ENCODE data around the gene ZFAND3.
"Not testable (repeated sequence)": the region's sequence is repeated elsewhere in the genome, so short reads cannot be mapped to it uniquely, and the experiment has no call there.

Gene ZFAND3

GRCh38 chr6:37866590-37867507 is 47.3 kb downstream of the ZFAND3 start:
- no peak for DNase-seq

DNA sequence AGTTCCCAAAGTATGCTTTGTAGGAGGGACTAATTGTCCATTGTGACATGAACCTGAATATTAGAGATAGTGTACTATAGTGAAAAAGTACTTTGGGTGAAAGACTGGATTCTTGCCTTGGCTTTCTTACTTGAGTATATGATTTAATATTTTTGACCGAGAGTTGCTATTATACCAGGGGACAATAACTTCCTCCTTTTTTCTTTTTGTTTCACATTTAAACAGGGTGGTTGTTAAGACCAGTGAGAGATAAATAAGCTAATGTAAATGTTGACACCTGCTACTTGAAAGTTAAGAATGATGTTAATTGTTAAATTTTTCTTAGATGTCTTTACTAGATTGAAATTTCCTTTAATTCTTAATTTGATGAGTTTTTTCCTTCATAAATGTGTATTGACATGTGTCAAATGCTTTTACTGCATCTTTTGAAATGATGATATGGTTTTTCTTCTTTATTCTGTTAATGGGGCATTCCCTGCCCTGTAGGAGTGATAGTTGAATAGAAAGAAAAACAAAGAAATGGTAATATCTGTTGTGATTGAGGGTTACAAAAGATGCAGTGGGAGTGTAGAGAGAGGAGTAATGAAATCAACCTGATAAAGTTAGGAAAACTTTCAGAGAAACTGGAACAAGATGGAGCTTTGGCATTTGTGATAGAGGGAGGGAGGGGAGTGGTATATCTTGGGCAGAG is 48.4 kb downstream of the ZFAND3 start:
- no peak for DNase-seq

DNA sequence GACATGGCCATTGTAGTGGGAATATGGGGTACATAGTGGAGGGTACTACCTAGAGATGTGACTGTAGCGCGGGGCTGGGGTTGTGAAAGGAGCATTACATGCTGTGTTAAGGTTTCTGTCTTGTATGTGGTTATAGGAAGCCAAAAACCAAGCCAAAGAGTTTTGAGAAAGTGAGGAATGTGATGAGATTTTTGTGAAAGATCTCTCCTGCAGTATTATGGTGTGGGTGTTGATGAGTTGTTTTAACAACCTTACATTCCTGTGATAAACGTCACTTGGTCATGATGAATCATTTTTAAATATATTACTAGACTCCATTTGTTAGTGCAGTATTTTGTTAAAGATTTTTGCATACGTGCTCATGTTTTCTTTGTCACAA is 48.9 kb downstream of the ZFAND3 start:
- peak; percentile 79 for DNase-seq

DNA sequence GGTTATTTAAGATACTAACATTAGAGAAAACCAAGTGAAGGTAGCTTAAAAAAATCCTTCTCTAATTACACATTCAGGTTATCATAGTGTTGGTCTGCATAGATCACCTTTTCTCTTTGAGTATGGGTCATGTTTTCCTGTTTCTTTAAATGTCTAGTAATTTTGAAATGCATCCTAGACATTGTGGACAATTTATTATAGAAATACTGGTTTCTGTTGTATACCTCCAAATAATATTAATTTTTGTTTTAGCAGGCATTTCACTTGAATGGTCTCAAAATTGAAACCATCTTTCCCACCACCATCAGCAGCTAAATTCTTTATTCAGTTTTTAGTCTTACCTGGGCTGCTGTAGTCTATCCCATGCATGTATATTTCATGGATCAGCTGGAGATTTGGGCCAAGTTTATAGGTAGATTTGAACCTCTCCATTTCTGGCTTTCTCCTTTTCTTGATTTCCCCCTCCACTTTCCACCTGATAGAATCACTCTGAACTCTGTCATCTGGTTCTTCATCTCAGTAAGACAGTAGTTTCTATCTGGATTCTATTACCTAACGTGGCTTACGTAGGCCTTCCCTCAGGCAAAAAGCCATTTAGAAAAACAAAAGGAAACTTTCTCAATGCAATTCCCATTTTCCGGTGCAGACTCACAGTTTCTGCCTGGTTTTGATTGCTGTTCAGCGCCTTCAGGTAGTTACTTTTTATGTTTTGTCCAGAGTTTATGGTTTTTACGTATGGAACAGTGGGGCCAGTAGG is 52.3 kb downstream of the ZFAND3 start:
- DNase-seq = no peak

DNA sequence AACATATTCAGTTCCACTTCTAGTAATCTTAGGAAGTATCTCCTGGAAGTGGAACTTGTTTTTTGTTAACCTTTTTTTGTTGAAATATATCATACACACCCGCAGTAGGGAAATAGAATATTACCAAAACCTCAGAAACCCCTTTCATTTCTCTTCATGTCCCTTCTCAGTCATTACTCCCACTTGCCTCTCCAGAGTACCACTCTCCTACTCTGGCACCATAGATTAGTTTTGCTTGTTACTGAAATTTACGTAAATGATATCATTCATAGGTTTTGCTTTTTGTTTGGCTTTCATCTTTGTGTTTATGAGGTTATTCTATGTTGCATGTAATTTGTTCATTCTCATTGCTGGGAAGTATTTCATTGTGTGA is 52.8 kb downstream of the ZFAND3 start:
- no peak for DNase-seq

DNA sequence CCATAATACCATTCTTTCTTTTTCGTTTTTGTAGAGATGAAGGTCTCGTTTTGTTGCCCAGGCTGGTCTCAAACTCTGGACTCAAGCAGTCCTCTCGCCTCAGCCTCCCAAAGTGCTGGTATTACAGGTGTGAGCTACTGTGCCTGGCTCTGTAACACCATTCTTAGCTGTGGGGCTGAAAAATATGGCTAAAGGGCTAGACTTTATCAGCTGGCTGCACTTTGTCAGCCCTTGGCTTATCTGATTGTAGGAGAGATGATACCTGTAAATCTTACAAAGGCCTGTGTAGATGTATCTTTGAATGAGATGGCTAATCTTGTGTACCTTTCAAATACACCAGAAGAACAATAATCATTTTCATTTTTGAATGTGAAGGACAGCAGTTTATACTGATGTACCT is 55.2 kb downstream of the ZFAND3 start:
- DNase-seq = no peak

GRCh38 chr6:37875561-37876309 is 56.2 kb downstream of the ZFAND3 start:
- DNase-seq = no peak

GRCh38 chr6:37876843-37877242 is 57.3 kb downstream of the ZFAND3 start:
- no peak for DNase-seq

DNA sequence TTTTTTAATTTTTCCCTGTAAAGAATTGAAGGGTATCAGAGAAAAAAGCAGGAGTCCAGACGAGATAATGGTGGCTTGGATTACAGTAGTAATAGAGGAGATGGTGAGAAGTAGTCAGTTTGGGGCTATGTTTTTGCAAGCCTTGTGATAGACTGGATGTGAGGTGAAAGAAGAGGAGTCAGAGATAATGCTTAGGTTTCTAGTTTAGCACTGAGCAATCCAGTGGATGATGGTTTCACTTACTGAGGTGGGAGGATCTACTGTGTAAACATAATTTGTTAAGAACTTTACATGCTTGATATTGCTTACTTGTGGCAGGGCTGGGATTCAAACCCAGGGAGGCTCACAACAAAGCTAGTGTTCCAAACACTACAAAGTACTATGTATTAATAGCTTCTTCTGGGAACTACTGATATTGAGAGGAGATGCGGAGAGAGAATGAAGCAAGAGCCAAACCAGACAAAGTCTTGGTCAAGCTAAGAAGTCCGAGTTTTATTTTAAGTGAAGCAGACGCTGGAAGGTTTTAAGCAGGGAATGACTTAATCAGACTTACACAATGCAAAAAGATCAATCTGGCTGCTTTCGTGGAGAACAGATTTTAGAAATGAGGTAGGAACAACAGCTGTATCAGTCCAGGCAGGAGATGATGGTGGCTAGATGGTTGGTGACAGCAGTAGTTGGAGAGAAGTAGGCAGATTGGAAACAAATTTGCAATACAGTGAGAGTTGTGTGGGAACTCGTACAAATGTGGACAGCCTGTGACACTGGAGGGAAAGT is 58.0 kb downstream of the ZFAND3 start:
- peak; percentile 17 for DNase-seq

GRCh38 chr6:37878150-37878710 is 58.7 kb downstream of the ZFAND3 start:
- peak; percentile 40 for DNase-seq

DNA sequence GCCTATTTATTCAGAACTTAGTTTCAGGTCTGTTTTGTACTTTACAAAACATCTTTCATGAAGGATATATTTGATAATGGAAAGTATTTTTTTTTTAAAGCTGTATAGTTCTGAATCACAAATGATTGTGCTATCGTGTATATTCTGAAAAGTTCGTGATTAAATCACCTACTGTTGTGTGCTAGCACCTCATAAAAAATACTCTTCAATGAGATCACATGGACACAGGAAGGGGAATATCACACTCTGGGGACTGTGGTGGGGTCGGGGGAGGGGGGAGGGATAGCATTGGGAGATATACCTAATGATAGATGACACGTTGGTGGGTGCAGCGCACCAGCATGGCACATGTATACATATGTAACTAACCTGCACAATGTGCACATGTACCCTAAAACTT is 61.1 kb downstream of the ZFAND3 start:
- DNase-seq = not testable (repeated sequence)

DNA sequence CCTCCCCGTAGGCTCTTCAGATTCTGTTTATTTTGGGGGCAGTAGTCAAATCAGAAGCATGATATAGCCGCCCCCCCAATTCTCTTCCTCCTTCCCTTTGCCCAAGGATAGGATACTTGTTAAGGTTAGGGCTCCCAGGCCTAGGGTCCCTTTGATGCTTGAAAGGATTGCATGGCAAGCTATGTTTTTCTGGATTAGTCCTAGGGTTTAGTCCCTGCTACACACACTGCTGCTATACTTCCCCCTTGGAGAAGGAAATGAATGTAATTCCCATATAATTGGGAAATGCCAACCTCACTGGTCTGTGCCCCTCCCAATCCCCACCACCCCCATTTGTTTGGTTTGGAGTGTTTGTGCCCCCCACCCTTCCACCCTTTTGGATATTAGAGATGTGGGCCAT is 62.8 kb downstream of the ZFAND3 start:
- DNase-seq = no peak

- peak; percentile 81 for DNase-seq
These were observed 63.3 kb downstream of the ZFAND3 start for GRCh38 chr6:37882724-37883413.

DNA sequence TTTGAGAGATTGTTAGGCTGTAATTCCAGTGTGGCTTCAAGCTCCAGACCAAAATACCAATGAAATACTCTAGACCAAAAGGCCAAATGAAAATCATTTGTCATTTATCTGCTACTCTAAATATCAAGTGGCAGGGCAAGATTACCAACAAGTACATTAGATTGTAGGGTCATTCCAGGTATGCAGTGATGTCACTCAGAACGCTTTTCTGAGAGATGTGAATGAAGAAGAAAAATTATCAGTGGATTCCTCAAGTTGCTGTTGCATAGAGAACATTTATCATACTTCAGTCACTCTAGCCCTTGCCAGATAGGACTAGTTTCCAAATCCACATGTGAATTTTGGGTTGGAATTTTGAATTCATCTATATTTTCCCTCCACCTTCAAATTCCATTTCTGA is 65.0 kb downstream of the ZFAND3 start:
- DNase-seq = no peak

DNA sequence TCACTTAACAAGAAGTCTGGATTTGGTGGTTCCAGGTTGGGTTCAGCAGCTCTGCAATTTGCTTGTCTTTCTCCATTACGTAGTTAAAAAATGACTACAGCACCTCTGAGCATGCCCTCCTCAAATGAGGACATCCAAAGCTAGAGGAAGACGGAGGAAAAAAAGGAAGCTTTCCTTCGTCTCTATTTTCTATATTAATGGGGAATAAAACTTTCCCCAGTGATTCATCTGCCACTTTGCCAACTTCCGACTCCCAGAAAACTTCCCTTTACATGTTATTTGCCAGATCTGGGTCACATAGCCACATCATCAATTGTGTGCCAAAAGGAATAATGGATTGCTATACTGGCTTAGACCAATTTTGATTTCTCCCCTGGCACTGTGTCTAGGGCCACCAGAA is 69.5 kb downstream of the ZFAND3 start:
- no peak for DNase-seq

- DNase-seq = no peak
These were observed 70.0 kb downstream of the ZFAND3 start for GRCh38 chr6:37889486-37889885.

DNA sequence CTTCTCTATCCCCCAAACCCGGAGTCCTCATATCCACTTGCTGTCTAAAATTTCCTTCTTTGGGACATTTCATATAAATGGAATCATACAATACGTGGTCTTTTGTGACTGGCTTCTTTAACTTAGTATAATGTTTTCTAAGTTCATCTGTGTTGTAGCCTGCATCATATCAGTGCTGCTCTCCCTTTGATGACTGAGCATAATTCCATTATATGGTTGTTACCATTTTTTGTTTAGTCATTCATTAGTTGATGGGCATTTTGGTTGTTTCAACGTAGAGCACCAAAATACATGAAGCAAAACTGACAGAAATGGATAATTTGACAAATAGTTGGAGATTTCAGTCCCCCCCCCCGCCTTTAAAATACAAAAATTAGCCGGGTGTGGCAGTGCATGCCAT is 71.5 kb downstream of the ZFAND3 start:
- no peak for DNase-seq

DNA sequence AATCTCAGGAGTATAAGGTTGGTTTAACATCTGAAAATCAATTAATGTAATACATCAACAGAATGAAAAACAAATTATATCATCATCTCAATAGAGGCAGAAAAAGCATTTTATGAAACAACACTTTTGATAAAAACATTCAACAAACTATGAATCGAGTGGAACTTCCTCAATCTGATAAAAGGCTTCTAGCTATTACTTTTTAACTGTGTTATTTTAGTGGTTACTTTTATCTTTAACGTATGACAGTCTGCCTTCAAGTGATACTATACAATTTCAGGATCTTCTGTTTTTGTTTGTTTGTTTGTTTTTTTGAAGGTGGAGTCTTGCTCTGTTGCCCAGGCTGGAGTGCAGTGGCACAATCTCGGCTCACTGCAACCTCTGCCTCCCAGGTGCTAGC is 73.7 kb downstream of the ZFAND3 start:
- no peak for DNase-seq

- DNase-seq = not testable (repeated sequence)
These were observed 74.2 kb downstream of the ZFAND3 start for GRCh38 chr6:37893734-37894133.

DNA sequence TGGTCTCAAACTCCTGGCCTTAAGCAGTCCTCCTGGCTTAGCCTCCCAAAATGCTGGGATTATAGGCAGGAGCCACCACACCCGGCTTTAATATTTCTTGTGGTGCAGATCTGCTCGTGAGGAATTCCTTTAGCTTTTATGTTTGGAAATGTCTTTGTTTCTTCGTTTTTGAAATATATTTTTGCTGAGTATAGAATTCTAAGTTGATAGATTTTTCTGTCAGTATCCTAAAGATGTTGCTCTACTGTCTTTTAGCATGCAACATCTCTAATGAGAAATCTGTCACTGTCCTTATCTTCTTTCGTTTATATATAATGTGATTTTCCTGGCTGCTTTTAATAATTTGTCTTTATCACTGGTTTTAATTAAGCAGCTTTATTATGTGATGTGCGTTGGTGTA is 75.1 kb downstream of the ZFAND3 start:
- DNase-seq = no peak

DNA sequence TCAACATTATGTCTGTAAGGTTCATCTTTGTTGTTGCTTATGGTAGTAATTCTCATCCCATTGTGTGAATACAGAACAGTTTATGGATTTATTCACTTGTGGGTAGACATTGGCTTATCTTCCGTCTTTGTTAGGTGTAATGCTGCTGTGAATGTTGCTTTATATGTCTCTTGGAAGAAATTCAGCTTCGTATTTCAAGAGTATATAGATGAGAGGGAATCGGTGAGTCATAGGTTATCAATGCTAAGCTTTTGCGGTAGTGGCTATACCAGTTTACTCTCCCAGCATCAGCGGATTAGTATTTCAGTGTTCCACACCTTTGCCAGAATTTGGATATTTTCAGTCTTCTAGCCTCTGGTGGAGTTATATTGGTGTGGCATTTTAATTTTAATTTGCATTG is 77.8 kb downstream of the ZFAND3 start:
- no peak for DNase-seq
